Astrocyte (in vitro differentiated cells and primary cell): Measurements from ENCODE around the gene TTLL1. TPM values are rescaled to one million over a fixed set of nuclear protein-coding genes. Genes with fewer than 3 reads are reported as not detected.

ENCODE experiments used
- DNase-seq: peaks from one replicate; pipeline ENCODE4 v3.0.0-alpha.2; 2010; ENCODE audit warnings: low read depth
- FAIRE-seq: peaks from 2 replicates; lab custom pipeline; 2011; peaks lifted over from hg19 to GRCh38; lab: Jason Lieb, UNC
- H2AFZ ChIP-seq: 2 replicates; pipeline ENCODE4 v1.6.0; 2012; ENCODE audit warnings: low read depth, low read length, inconsistent platforms
- H3K27ac ChIP-seq: 2 replicates; pipeline ENCODE4 v1.5.1; 2011; ENCODE audit warnings: low read depth, low read length, inconsistent platforms
- H3K27me3 ChIP-seq: 2 replicates; pipeline ENCODE4 v1.6.0; 2011; ENCODE audit warnings: low read length, inconsistent platforms; ENCODE audit not compliant: insufficient read depth
- H3K36me3 ChIP-seq: 2 replicates; pipeline ENCODE4 v1.5.1; 2011; ENCODE audit warnings: low read length, inconsistent platforms; ENCODE audit not compliant: insufficient read depth
- H3K4me1 ChIP-seq: 2 replicates; pipeline ENCODE4 v1.5.1; 2011; ENCODE audit warnings: low read length, inconsistent platforms; ENCODE audit not compliant: insufficient read depth
- H3K4me2 ChIP-seq: 2 replicates; pipeline ENCODE4 v1.6.0; 2012; ENCODE audit warnings: low read length, inconsistent platforms
- H3K4me3 ChIP-seq: 2 replicates; pipeline ENCODE4 v1.5.1; 2011; ENCODE audit warnings: low read depth, mild to moderate bottlenecking, low read length, inconsistent platforms; ENCODE audit not compliant: insufficient read depth
- H3K79me2 ChIP-seq: 2 replicates; pipeline ENCODE4 v1.6.0; 2012; ENCODE audit warnings: mild to moderate bottlenecking, low read length, inconsistent platforms; ENCODE audit not compliant: insufficient read depth
- H3K9ac ChIP-seq: 2 replicates; pipeline ENCODE4 v1.6.0; 2012; ENCODE audit warnings: mild to moderate bottlenecking, low read length, inconsistent platforms
- H3K9me3 ChIP-seq: 2 replicates; pipeline ENCODE4 v1.5.1; 2012; ENCODE audit warnings: low read depth, mild to moderate bottlenecking, low read length, inconsistent platforms; ENCODE audit not compliant: insufficient read depth
- H4K20me1 ChIP-seq: 2 replicates; pipeline ENCODE4 v1.6.0; 2012; ENCODE audit warnings: low read length, inconsistent platforms; ENCODE audit not compliant: insufficient read depth
- H3K27ac Mint-ChIP-seq: one replicate; pipeline ENCODE4 v1.8.0; 2021; ENCODE audit warnings: mild to moderate bottlenecking, mixed read lengths; ENCODE audit not compliant: unreplicated experiment
- H3K27me3 Mint-ChIP-seq: one replicate; pipeline ENCODE4 v1.8.0; 2021; ENCODE audit warnings: low read depth, mixed read lengths; ENCODE audit not compliant: unreplicated experiment
- H3K36me3 Mint-ChIP-seq: one replicate; pipeline ENCODE4 v1.8.0; 2021; ENCODE audit warnings: low read depth, mixed read lengths; ENCODE audit not compliant: unreplicated experiment
- H3K4me1 Mint-ChIP-seq: one replicate; pipeline ENCODE4 v1.8.0; 2021; ENCODE audit warnings: low read depth, mixed read lengths; ENCODE audit not compliant: unreplicated experiment
- H3K4me3 Mint-ChIP-seq: one replicate; pipeline ENCODE4 v1.8.0; 2021; ENCODE audit warnings: mild to moderate bottlenecking, moderate library complexity, mixed read lengths; ENCODE audit not compliant: unreplicated experiment
- H3K9me3 Mint-ChIP-seq: one replicate; pipeline ENCODE4 v1.8.0; 2021; ENCODE audit warnings: mild to moderate bottlenecking, mixed read lengths; ENCODE audit not compliant: unreplicated experiment
- EZH2 ChIP-seq: IDR thresholded peaks from 2 replicates; pipeline ENCODE4 v1.6.1; 2012; ENCODE audit warnings: mild to moderate bottlenecking, low read length, inconsistent platforms; ENCODE audit not compliant: insufficient read depth
- total RNA-seq: library from RNA; stranded (reverse); gene quantifications from 2 replicates; pipeline ENCODE4 v1.2.1, GENCODE V29; 2021
- TF ChIP-seq, protein P1 (sequence below): IDR thresholded peaks from 2 replicates; pipeline ENCODE4 v1.5.1; 2011; ENCODE audit warnings: low read depth, mild to moderate bottlenecking, inconsistent platforms, low read length, moderate library complexity; ENCODE audit not compliant: insufficient read depth

TTLL1 gene
- total RNA-seq, 1 donor from 2014 or later: 10.7 TPM

DNA sequence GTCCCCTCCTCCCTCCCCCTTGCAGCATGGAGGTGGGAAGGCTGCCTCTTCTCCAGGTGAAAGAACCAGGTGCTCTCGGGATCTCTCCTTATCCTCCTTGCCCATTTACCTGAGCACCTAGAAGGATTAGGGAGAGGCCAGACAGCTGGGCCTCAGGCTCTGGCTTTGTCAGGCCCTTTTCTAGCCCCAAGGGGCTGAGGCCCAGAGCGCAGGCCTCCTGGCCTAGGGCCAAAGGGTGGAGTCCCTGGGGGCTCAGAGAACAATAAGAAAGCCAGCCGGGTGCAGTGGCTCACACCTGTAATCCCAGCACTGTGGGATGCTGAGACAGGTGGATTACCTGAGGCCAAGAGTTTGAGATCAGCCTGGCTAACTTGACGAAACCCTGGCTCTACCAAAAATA lies 5.4 kb upstream of the TTLL1 start:
- Mint-ChIP-seq H3K4me1 (no peaks in the 10 kb centered on the region), H3K9me3 (peaks cover 12% of the 10 kb centered on the region)
- H3K4me1 ChIP-seq: no peaks in the 10 kb centered on the region

DNA sequence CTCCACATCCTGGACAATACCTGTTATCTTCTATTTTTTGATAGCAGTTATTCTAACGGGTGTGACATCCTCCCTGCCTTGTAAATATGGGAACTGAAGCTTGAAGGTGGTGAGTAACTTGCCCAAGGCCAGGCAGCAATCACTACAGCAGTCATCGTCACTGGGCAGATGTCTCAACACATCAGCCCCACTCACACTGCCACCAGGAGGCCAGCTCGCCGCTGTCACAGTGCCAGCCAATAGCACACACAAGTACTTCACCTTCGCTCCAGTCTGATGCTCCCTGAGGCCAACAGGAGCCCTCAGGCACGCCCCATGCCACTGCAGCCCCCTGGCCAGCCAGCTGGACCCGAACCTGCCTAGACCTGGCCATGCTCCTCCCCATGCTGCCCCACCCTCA lies 4.9 kb upstream of the TTLL1 start:
- DNase-seq (no peak), FAIRE-seq (no peak)
- no peaks in the 10 kb centered on the region for H3K79me2 ChIP-seq
- peaks cover 12% of the 10 kb centered on the region for H3K9me3 ChIP-seq
- no peak overlapping the region for H3K27ac ChIP-seq
- no peaks in the 10 kb centered on the region for H3K4me1 Mint-ChIP-seq
- no peak overlapping the region for H3K9ac ChIP-seq
- H2AFZ ChIP-seq: no peak overlapping the region
- no peaks in the 10 kb centered on the region for H3K4me1 ChIP-seq
- peaks cover 4% of the 10 kb centered on the region for H3K36me3 Mint-ChIP-seq
- peaks cover 12% of the 10 kb centered on the region for H3K9me3 Mint-ChIP-seq
- H3K27ac Mint-ChIP-seq: no peak overlapping the region
- no peak for TF ChIP-seq EZH2
- TF ChIP-seq, protein P1, sequence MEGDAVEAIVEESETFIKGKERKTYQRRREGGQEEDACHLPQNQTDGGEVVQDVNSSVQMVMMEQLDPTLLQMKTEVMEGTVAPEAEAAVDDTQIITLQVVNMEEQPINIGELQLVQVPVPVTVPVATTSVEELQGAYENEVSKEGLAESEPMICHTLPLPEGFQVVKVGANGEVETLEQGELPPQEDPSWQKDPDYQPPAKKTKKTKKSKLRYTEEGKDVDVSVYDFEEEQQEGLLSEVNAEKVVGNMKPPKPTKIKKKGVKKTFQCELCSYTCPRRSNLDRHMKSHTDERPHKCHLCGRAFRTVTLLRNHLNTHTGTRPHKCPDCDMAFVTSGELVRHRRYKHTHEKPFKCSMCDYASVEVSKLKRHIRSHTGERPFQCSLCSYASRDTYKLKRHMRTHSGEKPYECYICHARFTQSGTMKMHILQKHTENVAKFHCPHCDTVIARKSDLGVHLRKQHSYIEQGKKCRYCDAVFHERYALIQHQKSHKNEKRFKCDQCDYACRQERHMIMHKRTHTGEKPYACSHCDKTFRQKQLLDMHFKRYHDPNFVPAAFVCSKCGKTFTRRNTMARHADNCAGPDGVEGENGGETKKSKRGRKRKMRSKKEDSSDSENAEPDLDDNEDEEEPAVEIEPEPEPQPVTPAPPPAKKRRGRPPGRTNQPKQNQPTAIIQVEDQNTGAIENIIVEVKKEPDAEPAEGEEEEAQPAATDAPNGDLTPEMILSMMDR: no peak
- no peaks in the 10 kb centered on the region for H3K36me3 ChIP-seq
- H3K4me2 ChIP-seq: no peak overlapping the region
- H3K27me3 Mint-ChIP-seq: no peaks in the 10 kb centered on the region
- no peaks in the 10 kb centered on the region for H3K27me3 ChIP-seq
- no peak overlapping the region for H3K4me3 Mint-ChIP-seq
- H3K4me3 ChIP-seq: no peak overlapping the region
- H4K20me1 ChIP-seq: no peaks in the 10 kb centered on the region

More for the DNA sequence above, 5.4 kb upstream of the TTLL1 start:
- no peak overlapping the region for H2AFZ ChIP-seq
- H3K36me3 Mint-ChIP-seq: peaks cover 4% of the 10 kb centered on the region
- H3K4me2 ChIP-seq: no peak overlapping the region
- H3K9me3 ChIP-seq: peaks cover 12% of the 10 kb centered on the region
- no peak overlapping the region for H3K27ac Mint-ChIP-seq
- no peak overlapping the region for H3K9ac ChIP-seq
- H3K79me2 ChIP-seq: no peaks in the 10 kb centered on the region
- H3K36me3 ChIP-seq: no peaks in the 10 kb centered on the region
- H3K27me3 Mint-ChIP-seq: no peaks in the 10 kb centered on the region
- H4K20me1 ChIP-seq: no peaks in the 10 kb centered on the region
- H3K4me3 Mint-ChIP-seq: no peak overlapping the region
- no peak overlapping the region for H3K27ac ChIP-seq
- no peak overlapping the region for H3K4me3 ChIP-seq
- TF ChIP-seq EZH2: no peak
- TF ChIP-seq, protein P1: no peak
- DNase-seq (no peak), FAIRE-seq (no peak)
- no peaks in the 10 kb centered on the region for H3K27me3 ChIP-seq

DNA sequence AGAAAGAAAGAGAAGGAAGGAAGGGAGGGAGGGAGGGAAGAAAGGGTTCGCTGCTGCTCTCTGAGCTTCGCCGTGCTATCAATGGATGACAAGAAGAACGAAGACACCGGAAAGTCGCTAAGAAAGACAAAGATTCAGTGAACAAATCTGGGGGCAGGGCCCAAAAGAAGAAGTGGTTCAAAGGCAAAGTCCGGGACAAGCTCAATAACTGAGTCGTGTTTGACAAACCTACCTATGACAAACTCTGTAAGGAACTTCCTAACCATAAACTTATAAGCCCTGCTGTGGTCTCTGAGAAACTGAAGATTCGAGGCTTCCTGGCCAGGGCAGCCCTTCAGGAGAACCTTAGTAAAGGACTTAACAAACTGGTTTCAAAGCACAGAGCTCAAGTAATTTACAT lies 2.9 kb upstream of the TTLL1 start:
- FAIRE-seq (no peak), DNase-seq (no peak)
- H3K9ac ChIP-seq: no peak overlapping the region
- peaks cover 12% of the 10 kb centered on the region for H3K9me3 Mint-ChIP-seq
- H3K4me1 ChIP-seq: no peaks in the 10 kb centered on the region
- H3K9me3 ChIP-seq: peaks cover 10% of the 10 kb centered on the region
- no peaks in the 10 kb centered on the region for H4K20me1 ChIP-seq
- no peaks in the 10 kb centered on the region for H3K4me1 Mint-ChIP-seq
- peaks cover 4% of the 10 kb centered on the region for H3K36me3 Mint-ChIP-seq
- no peak overlapping the region for H2AFZ ChIP-seq
- H3K27me3 Mint-ChIP-seq: no peaks in the 10 kb centered on the region
- H3K4me2 ChIP-seq: no peak overlapping the region
- peaks cover 3% of the 10 kb centered on the region for H3K79me2 ChIP-seq
- H3K27ac Mint-ChIP-seq: no peak overlapping the region
- no peak overlapping the region for H3K27ac ChIP-seq
- H3K4me3 Mint-ChIP-seq: no peak overlapping the region
- H3K27me3 ChIP-seq: no peaks in the 10 kb centered on the region
- H3K4me3 ChIP-seq: no peak overlapping the region
- H3K36me3 ChIP-seq: no peaks in the 10 kb centered on the region
- TF ChIP-seq, protein P1: no peak
